PFSK-1 (cell line): Measurements from ENCODE around the gene ALOX5AP.

Experiments
- FOXP2 ChIP-seq: optimal IDR thresholded peaks from 2 replicates; pipeline ENCODE3; 2011; ENCODE audit warnings: borderline replicate concordance, control low read depth, inconsistent platforms; ENCODE audit not compliant: insufficient read depth; ENCODE audit errors: extremely low read length, extremely low read depth
- POLR2AphosphoS5 ChIP-seq: IDR thresholded peaks from 2 replicates; pipeline ENCODE4 v1.6.1; 2012; ENCODE audit warnings: low read depth, mild to moderate bottlenecking, control low read depth, low read length, moderate library complexity
- REST ChIP-seq, 2 experiments: IDR thresholded peaks; 2 replicates each; pipeline versions ENCODE4 v1.6.1 to v1.8.0; 2011 to 2012; ENCODE audit warnings: low read depth in 2 of 2, low read length in 2 of 2, control low read depth in 1 of 2, inconsistent platforms in 1 of 2, mild to moderate bottlenecking in 1 of 2, moderate library complexity in 1 of 2; ENCODE audit not compliant: insufficient read depth in 1 of 2
- SIN3A ChIP-seq: IDR thresholded peaks from 2 replicates; pipeline ENCODE4 v1.6.1; 2012; ENCODE audit warnings: mild to moderate bottlenecking, low read length, moderate library complexity, borderline replicate concordance; ENCODE audit not compliant: insufficient read depth
- TAF1 ChIP-seq: IDR thresholded peaks from 2 replicates; pipeline ENCODE4 v1.6.1; 2012; ENCODE audit warnings: low read length, control low read depth, borderline replicate concordance; ENCODE audit not compliant: insufficient read depth

Gene ALOX5AP

GRCh38 chr13:30806784-30807183 is 71.4 kb downstream of the ALOX5AP start:
- TF ChIP-seq POLR2AphosphoS5: no peak
- no peak for TF ChIP-seq FOXP2

GRCh38 chr13:30807392-30807791 is 72.0 kb downstream of the ALOX5AP start:
- TF ChIP-seq TAF1 (no peak), SIN3A (no peak), FOXP2 (no peak), POLR2AphosphoS5 (no peak), REST (IDR thresholded peaks at IDR 0.05; ENCODE audit: insufficient read depth in 1 of 2, low read depth in 2 of 2, low read length in 2 of 2) (no peak)

GRCh38 chr13:30808600-30808999 is 73.3 kb downstream of the ALOX5AP start:
- no peak for TF ChIP-seq TAF1
- TF ChIP-seq REST (IDR thresholded peaks at IDR 0.05; ENCODE audit: insufficient read depth in 1 of 2, low read depth in 2 of 2, low read length in 2 of 2): no peak
- TF ChIP-seq POLR2AphosphoS5: no peak
- TF ChIP-seq SIN3A: no peak
- no peak for TF ChIP-seq FOXP2

GRCh38 chr13:30809787-30810186 is 74.4 kb downstream of the ALOX5AP start:
- TF ChIP-seq SIN3A (no peak), POLR2AphosphoS5 (no peak), REST (IDR thresholded peaks at IDR 0.05; ENCODE audit: insufficient read depth in 1 of 2, low read depth in 2 of 2, low read length in 2 of 2) (no peak), FOXP2 (no peak), TAF1 (no peak)

GRCh38 chr13:30810261-30810701 is 74.9 kb downstream of the ALOX5AP start:
- TF ChIP-seq REST (IDR thresholded peaks at IDR 0.05; ENCODE audit: insufficient read depth in 1 of 2, low read depth in 2 of 2, low read length in 2 of 2) (no peak), SIN3A (no peak), FOXP2 (no peak), POLR2AphosphoS5 (no peak), TAF1 (no peak)
